ENCODE data around the gene TTC6. TPM values are rescaled to one million over a fixed set of nuclear protein-coding genes. Genes with fewer than 3 reads are reported as not detected.
A peak's percentile ranks its signal among the peaks of the same experiment; 100 is the strongest.

TTC6 gene
- total RNA-seq, 1 donor from 2014 or later, result 8.5 TPM

- Mint-ChIP-seq H3K27me3 (ENCODE audit: unreplicated experiment) (peaks cover 45% of the 10 kb centered on the region), H3K36me3 (ENCODE audit: low read depth, unreplicated experiment) (peaks cover 9% of the 10 kb centered on the region), H3K27ac (ENCODE audit: unreplicated experiment) (no peak overlapping the region), H3K4me3 (ENCODE audit: unreplicated experiment) (peak overlapping the region; percentile 92), H3K9me3 (ENCODE audit: unreplicated experiment) (no peaks in the 10 kb centered on the region), H3K4me1 (ENCODE audit: unreplicated experiment) (peaks cover 31% of the 10 kb centered on the region)
- TF ChIP-seq CTCF (IDR thresholded peaks at IDR 0.05; ENCODE audit: unreplicated experiment), result no peak
- no peak for DNase-seq (ENCODE audit: low spot score)
These were observed 1.8 kb upstream of the TTC6 start for GRCh38 chr14:37593511-37594237.

GRCh38 chr14:37594238-37594970 is 1.0 kb upstream of the TTC6 start:
- H3K4me3 Mint-ChIP-seq (ENCODE audit: unreplicated experiment), result peak overlapping the region; percentile 92
- H3K9me3 Mint-ChIP-seq (ENCODE audit: unreplicated experiment), result no peaks in the 10 kb centered on the region
- no peak overlapping the region for H3K27ac Mint-ChIP-seq (ENCODE audit: unreplicated experiment)
- H3K4me1 Mint-ChIP-seq (ENCODE audit: unreplicated experiment), result peaks cover 26% of the 10 kb centered on the region
- peaks cover 9% of the 10 kb centered on the region for H3K36me3 Mint-ChIP-seq (ENCODE audit: low read depth, unreplicated experiment)
- peaks cover 46% of the 10 kb centered on the region for H3K27me3 Mint-ChIP-seq (ENCODE audit: unreplicated experiment)
- DNase-seq (ENCODE audit: low spot score), result peak; percentile 80
- peak; percentile 89 for TF ChIP-seq CTCF (IDR thresholded peaks at IDR 0.05; ENCODE audit: unreplicated experiment)

- peak overlapping the region; percentile 89 for H3K4me3 Mint-ChIP-seq (ENCODE audit: unreplicated experiment)
- DNase-seq (ENCODE audit: low spot score), result peak; percentile 17
- peaks cover 25% of the 10 kb centered on the region for H3K4me1 Mint-ChIP-seq (ENCODE audit: unreplicated experiment)
- H3K27ac Mint-ChIP-seq (ENCODE audit: unreplicated experiment), result peak overlapping the region; percentile 72
- H3K27me3 Mint-ChIP-seq (ENCODE audit: unreplicated experiment), result peaks cover 48% of the 10 kb centered on the region
- no peak for TF ChIP-seq CTCF (IDR thresholded peaks at IDR 0.05; ENCODE audit: unreplicated experiment)
- no peaks in the 10 kb centered on the region for H3K9me3 Mint-ChIP-seq (ENCODE audit: unreplicated experiment)
- peaks cover 5% of the 10 kb centered on the region for H3K36me3 Mint-ChIP-seq (ENCODE audit: low read depth, unreplicated experiment)
These were observed 586 bp downstream of the TTC6 start for GRCh38 chr14:37595809-37596621.

- H3K4me3 Mint-ChIP-seq (ENCODE audit: unreplicated experiment), result no peak overlapping the region
- H3K27ac Mint-ChIP-seq (ENCODE audit: unreplicated experiment), result no peak overlapping the region
- H3K9me3 Mint-ChIP-seq (ENCODE audit: unreplicated experiment), result no peaks in the 10 kb centered on the region
- TF ChIP-seq CTCF (IDR thresholded peaks at IDR 0.05; ENCODE audit: unreplicated experiment), result no peak
- peaks cover 47% of the 10 kb centered on the region for H3K27me3 Mint-ChIP-seq (ENCODE audit: unreplicated experiment)
- H3K4me1 Mint-ChIP-seq (ENCODE audit: unreplicated experiment), result peaks cover 21% of the 10 kb centered on the region
- H3K36me3 Mint-ChIP-seq (ENCODE audit: low read depth, unreplicated experiment), result peaks cover 5% of the 10 kb centered on the region
- no peak for DNase-seq (ENCODE audit: low spot score)
These were observed 1.5 kb downstream of the TTC6 start for GRCh38 chr14:37596790-37597472.
